Measurements from ENCODE around the gene SMYD3. TPM values are rescaled to one million over a fixed set of nuclear protein-coding genes. Genes with fewer than 3 reads are reported as not detected.
A peak's percentile ranks its signal among the peaks of the same experiment; 100 is the strongest.

SMYD3 gene
- total RNA-seq, 1 donor from 2014 or later = 26.7 TPM

DNA sequence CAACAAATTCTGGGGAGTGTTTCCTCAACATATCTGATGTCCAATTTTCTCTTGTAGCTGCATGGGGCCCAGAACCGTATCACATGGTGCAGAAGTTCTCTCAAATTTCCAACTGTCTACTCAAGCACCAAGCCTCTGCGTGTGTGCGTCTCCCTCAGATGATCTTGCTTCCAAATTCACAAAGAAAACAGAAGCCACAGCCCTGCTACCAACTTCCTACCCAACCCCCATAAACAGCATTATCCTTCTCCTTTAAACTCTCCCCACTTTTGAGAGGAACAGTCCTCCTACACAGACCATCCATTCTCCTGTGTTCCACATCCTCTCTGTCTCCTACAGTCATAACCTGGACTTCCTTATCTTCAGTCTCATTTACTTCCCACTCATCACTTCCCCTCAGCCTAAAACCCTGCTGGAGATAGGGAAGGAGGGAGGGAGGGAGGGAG, 354.1 kb downstream of the SMYD3 start:
- DNase-seq (ENCODE audit: low read depth, low spot score) = no peak

GRCh38 chr1:246151796-246152434, 355.2 kb downstream of the SMYD3 start:
- DNase-seq (ENCODE audit: low read depth, low spot score) = no peak

- no peak for DNase-seq (ENCODE audit: low read depth, low spot score)
Observed at GRCh38 chr1:246149543-246149942, 357.5 kb downstream of the SMYD3 start.

GRCh38 chr1:246147524-246148461, 359.3 kb downstream of the SMYD3 start:
- DNase-seq (ENCODE audit: low read depth, low spot score) = no peak

DNA sequence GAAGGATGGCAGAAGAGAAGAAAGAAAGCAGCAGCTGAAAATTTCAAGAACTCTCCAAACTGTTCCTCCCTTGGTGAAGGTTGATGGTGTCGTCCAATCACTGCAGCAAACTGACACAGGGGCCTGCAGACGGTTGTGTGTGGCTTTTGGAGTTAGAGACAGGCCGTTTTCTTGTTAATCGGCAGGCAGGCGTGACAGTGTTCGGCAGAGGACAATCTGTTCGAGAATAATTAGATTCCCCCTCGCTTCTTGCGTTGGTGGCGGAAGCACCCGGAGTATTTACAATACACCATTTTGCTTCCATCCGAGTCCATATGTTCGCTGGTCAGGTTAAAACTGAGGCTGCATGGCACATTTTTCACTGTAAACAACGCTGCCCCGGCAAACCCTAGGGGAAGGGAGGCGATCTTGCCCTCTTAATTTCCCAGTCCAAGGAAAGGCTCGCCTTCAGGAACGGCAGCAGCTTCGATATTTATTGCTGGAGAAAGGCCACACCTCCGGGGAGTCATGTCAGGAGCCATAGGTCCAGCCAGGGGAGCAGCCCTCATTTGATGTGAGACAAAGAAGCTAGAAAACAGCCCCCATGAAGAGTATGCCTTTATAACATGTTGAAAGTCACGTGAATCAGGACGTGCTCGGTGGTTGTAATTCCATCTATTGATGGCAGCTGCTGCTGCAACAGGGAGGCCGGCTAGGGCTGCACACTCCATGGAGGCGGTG, 360.1 kb downstream of the SMYD3 start:
- DNase-seq (ENCODE audit: low read depth, low spot score) = no peak

DNA sequence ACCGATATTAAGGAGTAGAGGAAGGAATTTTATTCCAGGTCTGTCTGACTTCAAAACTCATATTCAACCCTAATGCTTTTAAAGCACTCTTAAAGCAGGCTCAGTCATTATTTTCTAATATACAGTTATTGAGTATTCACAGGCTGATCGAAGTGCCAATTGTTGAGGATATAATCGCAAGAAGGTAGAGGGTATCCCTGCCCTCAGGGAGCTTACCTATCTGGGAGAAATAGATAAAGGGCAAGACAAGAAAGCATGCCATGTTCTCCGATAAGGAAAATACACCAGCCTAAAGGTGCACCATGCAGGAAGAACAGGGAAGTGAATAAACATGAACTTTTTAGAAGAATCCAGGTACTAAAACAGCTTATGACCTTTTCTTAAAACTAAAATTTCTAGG, 361.2 kb downstream of the SMYD3 start:
- no peak for DNase-seq (ENCODE audit: low read depth, low spot score)

- no peak for DNase-seq (ENCODE audit: low read depth, low spot score)
Observed at GRCh38 chr1:246144931-246145330, 362.1 kb downstream of the SMYD3 start.

- peak; percentile 32 for DNase-seq (ENCODE audit: low read depth, low spot score)
Observed at GRCh38 chr1:246142320-246142893, 364.7 kb downstream of the SMYD3 start.

- DNase-seq (ENCODE audit: low read depth, low spot score) = no peak
Observed at GRCh38 chr1:246141306-246141705, 365.8 kb downstream of the SMYD3 start.

GRCh38 chr1:246139745-246140182, 367.3 kb downstream of the SMYD3 start:
- DNase-seq (ENCODE audit: low read depth, low spot score) = peak; percentile 37

GRCh38 chr1:246138781-246139180, 368.3 kb downstream of the SMYD3 start:
- no peak for DNase-seq (ENCODE audit: low read depth, low spot score)

GRCh38 chr1:246136477-246136876, 370.6 kb downstream of the SMYD3 start:
- DNase-seq (ENCODE audit: low read depth, low spot score) = no peak

DNA sequence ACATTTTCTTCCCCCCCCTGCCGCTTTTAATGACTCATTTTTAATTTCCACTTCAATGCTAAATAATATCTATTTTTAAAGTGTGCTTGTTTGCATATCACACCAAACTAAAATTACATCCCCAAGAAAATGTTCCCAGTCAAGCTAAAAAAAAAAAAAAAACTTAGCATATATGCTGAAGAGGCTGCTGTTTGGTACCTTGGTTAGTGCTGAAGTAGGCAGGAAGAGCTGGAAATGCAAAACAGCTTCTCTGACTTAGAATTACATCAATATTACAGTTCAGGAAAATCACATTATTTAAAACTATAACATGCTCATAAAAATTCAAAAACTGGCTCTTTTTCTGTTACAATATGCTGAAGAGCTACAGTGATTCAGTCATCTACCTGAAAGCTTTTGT, 372.3 kb downstream of the SMYD3 start:
- DNase-seq (ENCODE audit: low read depth, low spot score) = no peak

DNA sequence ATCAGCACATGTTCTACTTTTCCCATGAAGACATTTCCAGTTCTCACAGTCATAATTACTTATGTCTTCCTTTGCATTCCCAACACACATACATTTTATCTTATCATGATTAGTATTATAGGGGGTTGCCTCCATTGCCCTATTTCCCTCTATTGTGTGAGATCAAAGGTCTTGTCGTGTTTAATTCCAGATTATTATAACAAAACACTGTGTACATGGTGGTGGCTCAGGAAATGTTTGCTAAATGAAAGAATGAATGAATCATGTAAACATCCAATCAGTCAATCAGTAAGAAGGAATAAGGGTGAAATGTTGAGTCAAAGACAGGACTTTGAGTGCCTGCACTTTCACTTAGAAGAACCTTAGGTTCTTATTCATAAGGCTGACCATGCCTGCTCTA, 376.0 kb downstream of the SMYD3 start:
- DNase-seq (ENCODE audit: low read depth, low spot score) = no peak

DNA sequence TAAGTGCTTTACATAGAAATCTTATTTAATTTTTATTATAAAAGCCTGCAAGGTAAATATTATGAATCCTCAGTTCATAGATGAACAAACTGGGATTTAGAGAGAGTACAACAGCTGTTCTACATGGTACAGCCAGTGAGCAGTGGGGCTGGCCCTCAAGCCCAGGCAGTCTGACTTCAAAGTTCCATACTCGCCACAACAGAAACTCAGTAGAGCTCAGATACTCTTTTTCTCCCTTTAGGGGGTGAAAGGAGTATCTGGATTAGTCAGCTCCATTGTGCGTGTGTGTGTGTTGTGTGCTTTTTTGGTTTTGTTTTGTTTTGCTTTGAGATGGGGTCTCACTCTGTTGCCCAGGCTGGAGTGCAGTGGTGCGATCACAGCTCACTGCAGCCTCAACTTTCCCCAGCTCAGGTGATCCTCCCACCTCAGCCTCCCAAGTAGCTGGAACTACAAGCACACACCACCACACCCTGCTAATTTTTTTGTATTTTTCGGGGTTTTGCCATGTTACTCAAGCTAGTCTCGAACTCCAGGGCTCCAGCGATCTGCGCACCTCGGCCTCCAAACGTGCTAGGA, 378.5 kb downstream of the SMYD3 start:
- DNase-seq (ENCODE audit: low read depth, low spot score) = no peak

DNA sequence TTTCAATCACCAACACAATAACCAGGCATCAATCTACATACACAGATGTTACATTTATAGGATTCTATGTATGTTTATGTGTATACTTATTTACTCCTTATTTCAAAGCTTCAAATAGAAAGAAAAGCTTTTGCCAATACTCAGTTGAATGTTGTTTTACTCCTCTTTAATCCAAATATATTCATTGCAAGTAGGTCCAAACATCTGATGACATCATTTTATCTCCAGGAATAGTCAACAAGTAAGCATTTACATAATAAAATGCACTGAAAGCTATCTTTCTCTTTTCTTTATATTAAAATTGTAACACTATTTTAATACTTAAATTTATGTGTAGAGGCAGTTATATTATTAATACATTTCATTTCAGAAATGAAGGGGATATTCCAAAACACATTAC, 380.5 kb downstream of the SMYD3 start:
- no peak for DNase-seq (ENCODE audit: low read depth, low spot score)

DNA sequence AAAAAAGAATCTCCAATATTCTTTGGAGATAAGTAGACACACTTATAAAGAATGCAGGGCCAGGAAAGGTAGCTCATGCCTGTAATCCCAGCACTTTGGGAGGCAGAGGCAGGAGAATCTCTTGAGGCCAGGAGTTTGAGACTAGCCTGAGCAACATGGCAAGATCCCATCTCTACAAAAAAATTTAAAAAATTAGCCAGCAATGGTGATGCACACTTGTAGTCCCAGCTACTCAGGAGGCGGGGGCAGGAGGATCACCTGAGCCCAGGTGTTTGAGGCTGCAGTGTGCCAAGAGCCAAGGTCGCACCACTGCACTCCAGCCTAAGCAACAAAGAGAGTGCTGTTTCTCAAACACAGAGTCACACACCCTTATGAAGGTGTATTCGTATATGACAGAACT, 385.0 kb downstream of the SMYD3 start:
- DNase-seq (ENCODE audit: low read depth, low spot score) = no peak

DNA sequence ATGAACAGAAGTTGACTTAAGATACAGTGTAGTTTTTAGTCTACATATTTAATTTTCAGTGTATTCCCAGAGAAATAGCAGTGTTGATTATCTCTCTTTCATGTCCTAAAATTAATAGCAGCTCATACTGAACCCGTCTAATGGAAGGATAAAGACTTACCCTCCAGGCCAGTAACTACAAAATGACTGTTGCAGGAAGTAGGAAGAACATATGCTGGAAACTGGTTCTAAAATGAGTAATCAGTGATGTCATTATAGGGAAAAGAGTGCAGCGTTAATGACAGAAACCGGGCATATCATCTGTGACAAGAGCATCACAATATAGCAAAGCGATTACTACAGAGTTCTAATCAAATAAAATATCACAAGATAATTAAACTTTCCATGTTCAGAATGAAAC, 385.5 kb downstream of the SMYD3 start:
- no peak for DNase-seq (ENCODE audit: low read depth, low spot score)

- no peak for DNase-seq (ENCODE audit: low read depth, low spot score)
Observed at GRCh38 chr1:246117066-246117791, 389.9 kb downstream of the SMYD3 start.

DNA sequence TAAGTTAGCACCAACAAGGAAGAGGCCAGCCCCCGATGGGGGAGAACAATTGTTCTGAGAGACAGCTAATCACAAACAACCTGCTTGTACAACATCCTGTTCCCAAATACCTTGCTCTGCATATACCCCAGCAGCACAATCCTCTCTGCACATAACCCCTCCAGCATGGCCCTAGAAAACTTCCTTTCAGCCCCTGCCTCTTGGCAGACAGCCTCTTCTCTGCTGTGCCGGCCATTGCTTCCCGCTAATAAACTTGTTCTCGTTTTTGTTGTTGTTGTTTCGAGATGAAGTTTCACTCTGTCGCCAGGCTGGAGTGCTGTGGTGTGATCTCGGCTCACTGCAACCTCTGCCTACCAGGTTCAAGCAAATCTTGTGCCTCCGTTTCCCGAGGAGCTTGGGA, 392.7 kb downstream of the SMYD3 start:
- DNase-seq (ENCODE audit: low read depth, low spot score) = no peak

All from pulmonary artery endothelial cell (primary cell).